Fibroblast of lung (primary cell): ENCODE data around the gene CEP250.

Source experiments
- CTCF ChIP-seq, 2 donors: IDR thresholded peaks in 1 of 2; conservative IDR thresholded peaks in 1 of 2; 1 replicate in 1 of 2; 2 replicates in 1 of 2; pipeline ENCODE4 v1.5.1; 2011 to 2012; ENCODE audit warnings: low read length in 2 of 2, control low read depth in 1 of 2, inconsistent platforms in 1 of 2, low read depth in 1 of 2, mild to moderate bottlenecking in 1 of 2
- EZH2 ChIP-seq: IDR thresholded peaks from 2 replicates; pipeline ENCODE4 v1.5.1; 2012; ENCODE audit warnings: low read length, control low read depth, mild to moderate bottlenecking; ENCODE audit errors: missing control alignments

- TF ChIP-seq CTCF (conservative IDR thresholded peaks at IDR 0.05 in 1 of 2, IDR thresholded peaks at IDR 0.05 in 1 of 2; ENCODE audit: low read depth in 1 of 2, low read length in 2 of 2): no peak
- TF ChIP-seq EZH2: no peak
Measured at GRCh38 chr20:35491823-35492222, 36.4 kb downstream of the CEP250 start.
